DMS 273 treated with DMSO at 0.1 percent for 48 hours (cell line): ENCODE measurements around the gene CYP20A1.
A peak's percentile ranks its signal among the peaks of the same experiment; 100 is the strongest.
"Not testable (repeated sequence)": the region's sequence is repeated elsewhere in the genome, so short reads cannot be mapped to it uniquely, and the experiment has no call there.

ENCODE experiments used
- DNase-seq: peaks from one replicate; lab custom pipeline; 2025; lab: John Stamatoyannopoulos, UW

The CYP20A1 gene

GRCh38 chr2:203238704-203239526, at the start of gene CYP20A1:
Gene CYP20A1 (plus strand): TSS chr2:203239018. CDS start chr2:203239063, 45 bp downstream.
- DNase-seq, result peak; percentile 89

GRCh38 chr2:203190547-203190946, 48.3 kb upstream of the CYP20A1 start:
- DNase-seq, result not testable (repeated sequence)

GRCh38 chr2:203191026-203191425, 47.8 kb upstream of the CYP20A1 start:
- DNase-seq, result not testable (repeated sequence)

GRCh38 chr2:203191961-203192360, 46.9 kb upstream of the CYP20A1 start:
- DNase-seq, result no peak

- no peak for DNase-seq
These were observed 43.3 kb upstream of the CYP20A1 start for GRCh38 chr2:203195331-203196036.

GRCh38 chr2:203200866-203201265, 38.0 kb upstream of the CYP20A1 start:
- no peak for DNase-seq

GRCh38 chr2:203201426-203201825, 37.4 kb upstream of the CYP20A1 start:
- DNase-seq, result no peak

- no peak for DNase-seq
These were observed 29.3 kb upstream of the CYP20A1 start for GRCh38 chr2:203209538-203209937.

- DNase-seq, result peak; percentile 5
These were observed 13.3 kb upstream of the CYP20A1 start for GRCh38 chr2:203225423-203226039.

- not testable (repeated sequence) for DNase-seq
These were observed 9.1 kb upstream of the CYP20A1 start for GRCh38 chr2:203229674-203230073.

- no peak for DNase-seq
These were observed 1.2 kb upstream of the CYP20A1 start for GRCh38 chr2:203237346-203238238.

- no peak for DNase-seq
These were observed 520 bp upstream of the CYP20A1 start for GRCh38 chr2:203238292-203238703.

GRCh38 chr2:203240491-203240890, 1.7 kb downstream of the CYP20A1 start:
- no peak for DNase-seq

- no peak for DNase-seq
These were observed 3.7 kb downstream of the CYP20A1 start for GRCh38 chr2:203242518-203242917.

GRCh38 chr2:203246646-203247045, 7.8 kb downstream of the CYP20A1 start:
- DNase-seq, result no peak

GRCh38 chr2:203252818-203253217, 14.0 kb downstream of the CYP20A1 start:
- DNase-seq, result no peak

- not testable (repeated sequence) for DNase-seq
These were observed 14.7 kb downstream of the CYP20A1 start for GRCh38 chr2:203253422-203254095.

GRCh38 chr2:203261326-203262159, 22.7 kb downstream of the CYP20A1 start:
- DNase-seq, result no peak

- DNase-seq, result no peak
These were observed 40.5 kb downstream of the CYP20A1 start for GRCh38 chr2:203279288-203279687.

GRCh38 chr2:203280428-203281064, 41.7 kb downstream of the CYP20A1 start:
- DNase-seq, result no peak
